WERI-Rb-1 (cell line): ENCODE measurements around the gene TSPAN33.
"Not testable (repeated sequence)": the region's sequence is repeated elsewhere in the genome, so short reads cannot be mapped to it uniquely, and the experiment has no call there.

ENCODE experiments used
- DNase-seq: peaks from one replicate; pipeline ENCODE4 v3.0.0-alpha.2; 2020
- H3K27ac ChIP-seq: fragments of 250-450 bp; sonication (Bioruptor Pico); 2 replicates; pipeline ENCODE4 v1.5.1; 2020; ENCODE audit warnings: mild to moderate bottlenecking, moderate library complexity
- H3K27me3 ChIP-seq: fragments of 250-450 bp; sonication (Bioruptor Pico); 2 replicates; pipeline ENCODE4 v1.5.1; 2021; ENCODE audit warnings: mild to moderate bottlenecking, low read depth, moderate library complexity; ENCODE audit not compliant: insufficient read depth, severe bottlenecking
- H3K36me3 ChIP-seq: fragments of 250-450 bp; sonication (Bioruptor Pico); 2 replicates; pipeline ENCODE4 v1.5.1; 2020; ENCODE audit warnings: mild to moderate bottlenecking, moderate library complexity
- H3K4me3 ChIP-seq: 2 replicates; pipeline ENCODE4 v1.5.1; 2011; ENCODE audit warnings: low read depth, mild to moderate bottlenecking, control low read depth, low read length
- H3K9me3 ChIP-seq: fragments of 250-450 bp; sonication (Bioruptor Pico); 2 replicates; pipeline ENCODE4 v1.5.1; 2021; ENCODE audit warnings: mild to moderate bottlenecking, moderate library complexity; ENCODE audit not compliant: severe bottlenecking
- TF ChIP-seq, protein P1 (sequence below): IDR thresholded peaks from 2 replicates; pipeline ENCODE4 v1.5.1; 2011; ENCODE audit warnings: low read depth, mild to moderate bottlenecking, control low read depth, inconsistent platforms, low read length

The TSPAN33 gene

DNA sequence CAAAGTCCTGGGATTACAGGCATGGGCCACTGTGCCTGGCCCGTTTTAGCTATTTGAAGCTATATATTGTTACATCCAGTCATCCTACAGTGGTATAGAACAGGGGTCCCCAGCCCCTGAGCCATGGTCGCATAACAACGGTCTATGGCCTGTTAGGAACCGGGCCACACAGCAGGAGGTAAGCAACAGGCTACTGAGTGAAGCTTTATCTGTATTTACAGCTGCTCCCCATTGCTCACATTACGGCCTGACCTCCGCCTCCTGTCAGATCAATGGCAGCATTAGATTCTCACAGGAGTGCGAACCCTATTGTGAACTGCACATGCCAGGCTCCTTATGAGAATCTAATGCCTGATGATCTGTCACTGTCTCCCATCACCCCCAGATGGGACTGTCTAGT lies 26.3 kb upstream of the TSPAN33 start:
- peaks cover 14% of the 10 kb centered on the region for H3K9me3 ChIP-seq
- no peaks in the 10 kb centered on the region for H3K36me3 ChIP-seq
- no peak overlapping the region for H3K27ac ChIP-seq
- no peak for DNase-seq
- TF ChIP-seq, protein P1, sequence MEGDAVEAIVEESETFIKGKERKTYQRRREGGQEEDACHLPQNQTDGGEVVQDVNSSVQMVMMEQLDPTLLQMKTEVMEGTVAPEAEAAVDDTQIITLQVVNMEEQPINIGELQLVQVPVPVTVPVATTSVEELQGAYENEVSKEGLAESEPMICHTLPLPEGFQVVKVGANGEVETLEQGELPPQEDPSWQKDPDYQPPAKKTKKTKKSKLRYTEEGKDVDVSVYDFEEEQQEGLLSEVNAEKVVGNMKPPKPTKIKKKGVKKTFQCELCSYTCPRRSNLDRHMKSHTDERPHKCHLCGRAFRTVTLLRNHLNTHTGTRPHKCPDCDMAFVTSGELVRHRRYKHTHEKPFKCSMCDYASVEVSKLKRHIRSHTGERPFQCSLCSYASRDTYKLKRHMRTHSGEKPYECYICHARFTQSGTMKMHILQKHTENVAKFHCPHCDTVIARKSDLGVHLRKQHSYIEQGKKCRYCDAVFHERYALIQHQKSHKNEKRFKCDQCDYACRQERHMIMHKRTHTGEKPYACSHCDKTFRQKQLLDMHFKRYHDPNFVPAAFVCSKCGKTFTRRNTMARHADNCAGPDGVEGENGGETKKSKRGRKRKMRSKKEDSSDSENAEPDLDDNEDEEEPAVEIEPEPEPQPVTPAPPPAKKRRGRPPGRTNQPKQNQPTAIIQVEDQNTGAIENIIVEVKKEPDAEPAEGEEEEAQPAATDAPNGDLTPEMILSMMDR, result no peak
- H3K27me3 ChIP-seq, result no peaks in the 10 kb centered on the region
- H3K4me3 ChIP-seq, result no peak overlapping the region

DNA sequence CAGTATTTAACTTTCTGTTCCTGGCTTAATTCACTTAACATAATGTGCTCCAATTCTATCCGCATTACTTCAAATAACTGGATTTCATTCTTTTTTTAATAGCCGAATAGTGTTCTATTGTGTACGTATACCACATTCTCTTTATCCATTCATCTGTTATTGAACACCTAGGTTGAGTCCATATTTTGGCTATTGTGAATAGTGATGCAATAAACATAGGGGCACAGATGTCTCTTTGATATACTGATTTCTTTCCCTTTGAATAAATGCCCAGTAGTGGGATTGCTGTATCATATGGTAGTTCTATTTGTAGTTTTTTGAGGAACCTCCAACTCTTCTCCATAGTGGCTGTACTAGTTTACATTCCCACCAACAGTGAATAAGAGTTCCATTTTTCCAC lies 25.5 kb upstream of the TSPAN33 start:
- TF ChIP-seq, protein P1, result no peak
- peaks cover 14% of the 10 kb centered on the region for H3K9me3 ChIP-seq

DNA sequence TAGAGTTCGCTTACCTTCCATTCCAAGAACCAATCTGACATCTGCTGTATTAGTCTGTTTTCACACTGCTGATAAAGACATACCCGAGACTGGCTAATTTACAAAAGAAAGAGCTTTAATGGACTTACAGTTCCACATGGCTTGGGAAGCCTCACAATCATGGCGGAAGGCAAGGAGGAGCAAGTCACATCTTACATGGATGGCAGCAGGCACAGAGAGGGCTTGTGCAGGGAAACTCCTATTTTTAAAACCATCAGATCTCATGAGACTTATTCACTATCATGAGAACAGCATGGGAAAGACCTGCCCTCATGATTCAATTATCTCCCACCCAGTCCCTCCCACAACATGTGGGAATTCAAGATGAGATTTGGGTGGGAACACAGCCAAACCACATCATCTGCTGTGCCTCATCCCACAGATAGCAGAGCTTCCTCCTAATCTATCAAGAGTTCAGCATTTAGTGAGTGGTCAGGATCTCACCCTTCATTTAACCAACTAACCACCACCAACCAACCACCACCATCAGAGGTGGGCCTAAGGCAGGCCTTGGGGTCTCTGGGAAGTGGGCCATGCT lies 22.9 kb upstream of the TSPAN33 start:
- not testable (repeated sequence) for H3K4me3 ChIP-seq, H3K36me3 ChIP-seq, H3K27me3 ChIP-seq, H3K27ac ChIP-seq, DNase-seq, H3K9me3 ChIP-seq

More for the DNA sequence above, 25.5 kb upstream of the TSPAN33 start:
- no peaks in the 10 kb centered on the region for H3K36me3 ChIP-seq
- no peak overlapping the region for H3K4me3 ChIP-seq
- no peak for DNase-seq
- no peaks in the 10 kb centered on the region for H3K27me3 ChIP-seq
- H3K27ac ChIP-seq, result no peak overlapping the region

DNA sequence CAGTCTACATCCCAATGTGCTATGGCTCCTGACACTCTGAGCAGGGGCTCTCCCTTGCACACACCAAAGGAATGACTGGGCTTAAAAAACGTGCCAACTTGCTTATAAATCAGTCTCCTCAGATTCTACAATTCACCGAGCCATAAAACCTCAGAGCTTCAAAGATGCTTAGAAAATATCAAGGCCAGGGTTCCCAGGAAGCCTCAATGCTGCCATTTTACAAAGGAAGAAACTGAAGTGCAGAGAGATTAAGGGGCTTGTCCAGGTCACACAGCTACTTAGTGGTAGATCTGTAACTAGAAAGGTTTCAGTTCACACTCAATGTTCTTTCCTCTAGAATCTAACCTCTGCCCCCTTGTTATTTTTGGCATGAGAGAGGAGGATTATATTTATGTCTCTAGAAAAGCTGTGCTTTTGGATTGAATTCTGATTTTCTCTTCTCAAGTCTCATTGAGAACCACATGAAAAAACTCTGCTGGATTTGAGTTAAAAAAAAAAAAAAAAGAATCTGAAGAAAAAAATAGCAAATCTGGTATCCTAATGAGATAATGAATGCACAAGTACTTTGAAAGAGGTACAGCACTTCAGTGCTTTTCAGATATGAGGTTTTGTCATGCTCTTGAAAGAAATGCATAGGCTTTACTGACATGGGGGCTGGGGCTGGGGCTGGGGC lies 22.3 kb upstream of the TSPAN33 start:
- no peak for DNase-seq
- peaks cover 9% of the 10 kb centered on the region for H3K9me3 ChIP-seq
- no peaks in the 10 kb centered on the region for H3K36me3 ChIP-seq
- H3K27me3 ChIP-seq, result no peaks in the 10 kb centered on the region
- TF ChIP-seq, protein P1, result no peak
- no peak overlapping the region for H3K4me3 ChIP-seq
- H3K27ac ChIP-seq, result no peak overlapping the region

DNA sequence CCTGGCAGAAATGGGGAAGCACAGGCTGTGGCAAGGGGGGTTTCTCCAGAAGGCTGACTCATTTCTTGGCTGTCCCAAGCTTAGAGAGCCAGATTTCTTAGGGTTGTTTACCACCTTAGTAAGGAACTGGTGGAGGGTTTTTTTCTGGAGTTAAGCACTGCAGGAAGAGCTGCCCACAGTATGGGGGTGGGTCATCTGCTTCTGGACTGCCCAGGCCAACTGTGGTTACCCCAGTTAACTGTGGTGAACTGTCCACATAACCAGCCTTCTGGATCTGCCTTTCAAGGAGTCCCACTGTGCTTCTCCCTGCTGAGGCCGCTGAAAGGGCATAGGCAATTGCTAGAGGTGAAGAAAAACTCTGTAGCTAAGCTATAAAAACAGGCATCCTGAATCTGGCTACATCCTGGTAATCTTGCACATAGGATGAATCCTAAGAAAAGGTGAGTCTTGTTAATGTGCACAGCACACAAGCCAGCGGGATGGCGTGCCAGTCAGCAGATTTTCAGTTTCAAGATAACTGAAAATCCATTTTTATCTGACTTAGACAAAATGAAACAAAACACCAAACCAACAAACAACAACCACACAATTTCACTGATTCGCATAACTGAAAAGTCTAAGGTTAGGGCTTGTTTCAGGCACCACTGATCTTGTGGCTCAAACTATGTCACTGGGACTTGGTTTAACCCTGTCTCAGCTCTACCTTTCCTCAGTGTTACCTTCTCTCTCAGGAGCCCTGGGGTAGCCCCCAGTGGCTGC lies 21.6 kb upstream of the TSPAN33 start:
- DNase-seq, result no peak
- no peak overlapping the region for H3K4me3 ChIP-seq

DNA sequence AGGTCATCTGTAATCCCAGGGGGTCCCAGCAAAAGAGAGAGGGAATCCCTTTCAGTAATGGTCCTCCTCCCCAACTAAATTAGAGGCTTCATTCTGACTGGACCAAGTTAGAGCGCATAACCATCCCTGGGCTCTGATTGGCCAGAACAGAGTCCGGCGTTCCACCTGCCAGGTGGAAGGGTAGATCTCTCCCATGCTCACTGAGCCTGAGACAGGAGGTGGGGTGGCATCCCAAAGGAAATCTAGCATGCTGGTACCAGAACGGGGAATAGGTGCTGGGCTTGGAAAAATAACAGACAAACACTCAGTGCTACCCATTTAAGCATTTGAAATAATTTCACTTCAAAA lies 21.0 kb upstream of the TSPAN33 start:
- DNase-seq, result no peak
- Histone ChIP-seq H3K27ac (no peak overlapping the region), H3K27me3 (no peaks in the 10 kb centered on the region), H3K9me3 (peaks cover 9% of the 10 kb centered on the region), H3K4me3 (no peak overlapping the region), H3K36me3 (no peaks in the 10 kb centered on the region)
- TF ChIP-seq, protein P1, result no peak

More for the DNA sequence above, 21.6 kb upstream of the TSPAN33 start:
- H3K27me3 ChIP-seq, result no peaks in the 10 kb centered on the region
- peaks cover 9% of the 10 kb centered on the region for H3K9me3 ChIP-seq
- no peak overlapping the region for H3K27ac ChIP-seq
- TF ChIP-seq, protein P1, result no peak
- no peaks in the 10 kb centered on the region for H3K36me3 ChIP-seq
